GM19452 (cell line): ENCODE data around the gene TSFM.
"Not testable (repeated sequence)": the region's sequence is repeated elsewhere in the genome, so short reads cannot be mapped to it uniquely, and the experiment has no call there.

Experiments
- ATAC-seq: cut with Tn5 transposase; IDR thresholded peaks from one replicate; pipeline ENCODE4 v1.9.1; 2021; ENCODE audit not compliant: unreplicated experiment

The TSFM gene

GRCh38 chr12:57813971-57814772 is 31.6 kb downstream of the TSFM start:
- no peak for ATAC-seq

DNA sequence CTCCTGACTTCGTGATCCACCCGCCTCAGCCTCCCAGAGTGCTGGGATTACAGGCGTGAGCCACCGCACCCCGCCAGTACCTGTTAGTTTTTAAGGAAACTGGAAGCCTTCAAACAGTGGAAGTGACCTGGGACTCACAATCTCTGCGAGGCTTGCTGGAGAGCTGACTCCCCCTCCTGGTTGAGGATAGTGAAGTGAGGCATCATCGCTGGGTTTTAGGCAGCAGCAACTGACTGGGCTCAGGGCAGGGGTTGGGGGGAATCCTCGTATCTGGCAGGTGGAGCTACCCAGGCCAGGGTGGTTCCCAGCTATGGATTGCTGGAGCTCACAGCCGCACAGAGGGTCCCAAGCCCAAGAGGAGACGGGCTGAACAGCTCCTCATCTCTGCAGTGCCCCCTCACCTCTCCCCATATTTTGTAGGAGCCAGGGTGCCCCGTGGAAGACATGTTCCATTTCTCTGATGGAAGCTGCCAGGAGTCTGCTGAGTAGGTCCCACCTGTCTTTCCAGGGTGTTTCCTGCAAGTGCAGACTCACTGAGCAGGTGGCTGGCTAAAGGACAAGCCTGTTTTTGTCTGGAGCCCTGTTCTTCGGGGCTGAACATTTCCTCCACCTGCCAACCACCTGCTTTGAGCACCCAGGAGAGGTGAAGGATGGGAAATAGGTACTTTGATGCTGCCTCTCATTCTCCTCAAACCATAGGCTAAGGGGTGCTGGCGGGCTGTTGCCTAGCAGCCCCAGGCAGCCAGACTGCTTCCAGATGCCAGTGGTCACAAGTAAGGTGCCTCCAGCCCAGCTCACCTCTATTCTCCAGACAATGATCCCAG is 32.8 kb downstream of the TSFM start:
- ATAC-seq, result no peak

- ATAC-seq, result no peak
These were observed 33.6 kb downstream of the TSFM start for GRCh38 chr12:57816001-57816854.

DNA sequence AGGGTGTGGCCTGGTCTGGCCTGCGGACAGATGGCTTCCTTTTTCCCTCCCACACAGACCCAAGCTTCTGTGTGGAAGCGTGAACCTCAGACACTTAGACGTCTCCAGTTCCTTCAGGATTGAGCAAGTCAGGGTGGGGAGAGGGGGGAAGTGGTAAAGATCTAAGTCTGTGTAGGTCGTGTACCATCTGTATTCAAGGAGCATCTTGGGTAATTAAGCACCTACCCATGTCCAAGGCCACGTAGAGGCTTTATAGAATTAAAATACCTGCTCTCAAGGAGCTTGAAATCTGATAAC is 34.2 kb downstream of the TSFM start:
- ATAC-seq, result no peak

DNA sequence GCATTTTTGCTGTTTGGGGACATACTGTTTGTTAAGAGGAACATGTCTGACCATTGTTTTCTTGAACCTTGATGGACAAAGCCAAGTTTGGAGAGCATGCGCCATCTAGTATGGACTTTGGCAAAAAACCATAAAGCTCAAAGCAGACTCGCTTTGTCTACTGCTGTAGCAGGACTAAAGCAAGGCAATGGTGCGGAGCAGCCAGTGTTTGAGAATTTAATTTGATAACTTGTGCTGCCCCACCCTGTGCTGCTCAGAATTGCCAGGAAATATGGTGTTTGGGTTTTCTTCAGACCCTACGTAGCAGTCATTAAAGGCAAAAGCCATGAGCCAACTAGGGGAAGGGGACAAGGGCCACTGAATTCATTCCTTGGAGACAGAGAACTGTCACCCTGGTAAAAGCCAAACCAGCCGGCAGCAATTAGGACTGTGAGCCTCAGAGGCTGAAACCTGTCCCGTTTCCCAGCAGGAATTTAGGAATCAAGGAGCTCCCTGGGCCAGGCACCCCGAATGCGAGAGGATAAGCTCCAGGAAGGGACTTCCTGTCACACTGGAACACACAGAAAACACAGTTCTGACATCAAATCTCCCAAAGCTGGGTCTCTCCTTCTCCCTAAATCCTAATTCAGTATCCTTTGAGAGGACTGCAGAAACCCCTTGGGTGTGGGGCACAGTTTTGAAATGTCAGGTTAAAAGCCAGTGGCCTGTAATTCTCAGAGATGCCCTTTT is 34.8 kb downstream of the TSFM start:
- no peak for ATAC-seq

- not testable (repeated sequence) for ATAC-seq
These were observed 35.4 kb downstream of the TSFM start for GRCh38 chr12:57817990-57818331.

DNA sequence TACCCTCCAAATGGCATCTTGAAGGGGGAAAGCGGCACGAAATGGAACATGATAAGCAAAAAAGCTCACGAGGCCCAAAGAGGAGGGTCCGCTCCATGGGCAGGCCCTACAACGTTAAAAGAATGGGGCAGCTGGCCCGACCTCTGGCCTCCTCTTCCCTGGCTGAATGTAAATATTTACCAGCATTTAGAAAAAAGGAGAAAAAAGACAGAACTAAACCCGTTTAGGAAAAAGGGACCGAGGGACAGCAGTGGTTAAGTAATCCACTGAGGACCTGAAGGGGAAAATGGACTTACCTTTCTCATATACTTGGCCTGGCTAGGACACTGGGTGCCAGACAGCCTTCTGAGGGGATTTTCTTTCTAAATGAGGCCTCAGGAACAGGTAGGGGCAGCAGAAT is 37.5 kb downstream of the TSFM start:
- not testable (repeated sequence) for ATAC-seq

- ATAC-seq, result not testable (repeated sequence)
These were observed 38.4 kb downstream of the TSFM start for GRCh38 chr12:57821015-57821414.

- ATAC-seq, result no peak
These were observed 39.1 kb downstream of the TSFM start for GRCh38 chr12:57821474-57822214.

GRCh38 chr12:57822392-57823130 is 40.0 kb downstream of the TSFM start:
- no peak for ATAC-seq

DNA sequence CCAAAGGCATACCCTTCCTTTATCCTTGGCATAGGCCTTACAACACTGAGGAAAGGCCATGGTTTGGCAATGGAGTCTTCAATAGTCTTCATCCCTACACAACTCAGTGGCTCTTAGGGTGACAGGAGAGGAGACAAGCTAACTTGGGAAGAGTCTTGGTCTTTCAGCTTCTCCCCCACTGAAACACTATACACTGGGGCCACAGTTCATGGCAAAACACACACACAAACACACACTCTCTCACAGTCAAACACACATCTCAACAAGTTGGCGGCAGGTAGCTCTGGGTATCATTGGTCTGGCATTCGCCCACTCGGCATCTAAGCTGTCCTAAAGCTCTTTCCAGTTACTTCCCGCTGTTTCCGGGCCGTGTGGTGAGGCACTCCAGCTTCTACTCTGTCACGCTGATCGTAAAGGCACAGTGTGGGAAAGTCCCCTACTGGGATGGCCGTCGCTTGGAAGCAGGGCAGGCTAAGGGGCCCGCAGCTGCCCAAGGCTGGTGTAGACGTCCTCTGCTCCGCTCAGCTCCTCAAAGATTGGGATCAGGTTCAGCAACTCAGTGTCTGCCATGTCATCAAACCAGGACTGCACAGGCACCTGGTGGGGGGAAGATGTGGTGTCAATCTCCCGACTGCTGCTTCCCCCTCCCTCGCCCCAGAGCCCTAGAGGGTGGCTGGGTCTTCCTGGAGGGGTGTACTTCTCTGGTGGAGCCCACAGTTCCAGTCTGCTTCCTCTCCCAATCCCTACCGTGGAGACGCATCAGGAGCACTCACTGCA is 40.7 kb downstream of the TSFM start:
- ATAC-seq, result no peak

DNA sequence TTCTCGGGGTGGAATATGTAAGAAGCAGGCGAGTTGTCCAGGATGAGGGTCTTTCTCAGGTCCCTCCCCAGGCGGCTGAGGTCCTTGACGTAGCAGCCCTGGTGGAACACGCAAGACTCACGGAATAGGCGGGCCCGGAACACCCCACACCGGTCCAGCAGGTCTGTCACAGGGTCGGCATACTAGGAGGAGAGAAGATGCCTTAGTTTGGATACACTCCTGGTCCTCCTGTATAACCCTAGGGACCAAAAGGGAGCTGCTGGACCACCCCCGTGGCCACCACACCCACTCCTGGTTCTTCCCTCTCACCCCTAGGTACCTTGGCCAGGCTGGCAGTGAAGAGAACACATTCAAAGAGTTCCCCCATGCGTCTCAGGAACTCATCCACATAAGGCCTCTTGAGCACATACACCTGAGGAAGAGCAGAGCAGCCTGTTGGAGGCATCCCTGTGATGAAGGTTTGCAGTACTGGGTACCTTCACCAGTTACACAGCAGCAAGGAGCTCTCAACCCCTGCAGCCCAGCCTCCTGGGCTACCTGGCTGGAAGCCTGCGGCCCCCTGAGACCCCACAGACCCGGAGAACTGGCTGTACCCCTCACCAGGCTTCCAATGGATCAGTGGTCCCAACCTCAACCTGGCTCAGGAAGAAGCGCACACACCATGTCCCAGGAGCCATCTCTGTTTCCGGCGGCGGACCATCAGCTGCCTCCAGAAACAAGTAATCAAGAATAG is 41.5 kb downstream of the TSFM start:
- ATAC-seq, result no peak

DNA sequence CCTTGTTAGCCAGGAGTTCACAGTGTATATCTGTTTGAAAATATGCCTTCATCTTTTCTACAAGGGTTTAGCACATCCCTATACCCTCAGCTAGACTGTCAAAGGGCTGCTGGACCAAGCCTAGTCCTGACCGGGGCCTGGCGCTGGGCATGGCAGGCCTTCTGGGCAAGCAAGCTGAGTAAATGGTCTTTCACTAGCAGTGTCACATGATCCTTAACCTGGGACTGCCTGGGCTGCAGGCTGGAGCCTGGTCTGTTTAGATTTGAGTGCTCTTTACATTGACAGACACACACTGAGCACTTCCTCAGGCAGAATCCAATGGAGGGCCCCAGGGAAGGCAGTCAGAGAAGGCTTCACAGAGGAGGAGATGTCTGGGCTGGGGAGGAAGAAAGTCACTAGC is 42.9 kb downstream of the TSFM start:
- no peak for ATAC-seq

DNA sequence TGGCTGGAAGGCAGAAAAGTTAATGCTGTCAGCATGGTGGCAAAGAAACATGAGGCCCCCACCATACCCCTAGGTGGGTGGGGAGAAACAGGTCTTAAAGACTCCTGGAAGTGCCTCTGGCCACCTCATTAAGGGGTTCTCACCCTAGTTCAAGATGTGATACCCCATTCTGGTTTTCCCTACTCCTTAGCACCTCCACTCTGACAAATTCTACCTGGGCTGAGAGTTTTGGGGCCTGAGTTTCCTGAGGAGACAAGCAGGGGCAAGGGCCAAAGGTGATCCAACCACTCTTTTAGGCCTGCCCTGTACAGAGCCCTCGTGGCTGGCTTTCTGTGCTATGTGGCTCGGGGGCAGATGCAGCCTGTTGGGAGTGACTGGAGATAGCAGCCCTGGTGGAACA is 43.8 kb downstream of the TSFM start:
- ATAC-seq, result no peak

DNA sequence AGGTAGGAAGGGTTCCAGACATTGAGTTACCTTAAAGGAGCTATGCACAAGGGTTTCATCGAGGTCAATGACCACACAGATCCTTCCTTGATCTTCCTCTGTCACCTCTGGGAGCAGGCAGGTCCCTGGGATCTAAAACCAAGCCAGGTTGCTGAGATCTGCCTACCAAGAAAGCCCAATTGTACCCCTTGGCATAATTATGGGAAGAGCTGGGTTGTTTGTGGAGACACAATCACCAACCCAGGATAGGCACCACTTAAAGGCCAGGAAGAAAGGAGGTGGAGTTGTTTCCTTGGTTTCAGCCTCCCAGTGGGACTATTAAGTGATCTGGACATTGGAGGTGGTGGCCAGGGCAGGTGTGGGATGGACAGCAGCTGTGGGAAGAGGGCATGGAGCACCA is 44.4 kb downstream of the TSFM start:
- no peak for ATAC-seq

GRCh38 chr12:57829025-57829777 is 46.6 kb downstream of the TSFM start:
- no peak for ATAC-seq

- ATAC-seq, result no peak
These were observed 47.8 kb downstream of the TSFM start for GRCh38 chr12:57830393-57830792.
